Lower leg skin (tissue), 3 donors: Measurements from ENCODE around the gene EFEMP1.

ENCODE experiments used
- CTCF ChIP-seq, 3 donors: fragments of 450-650 bp; IDR thresholded peaks; one replicate each; pipeline ENCODE4 v1.5.1; 2016; ENCODE audit warnings: antibody characterized with exemption in 3 of 3, mild to moderate bottlenecking in 3 of 3, moderate library complexity in 2 of 3
- POLR2A ChIP-seq, 2 donors: fragments of 450-650 bp; IDR thresholded peaks; one replicate each; pipeline ENCODE4 v1.6.1; 2016 to 2017; ENCODE audit warnings: antibody characterized with exemption in 2 of 2, mild to moderate bottlenecking in 1 of 2, moderate library complexity in 1 of 2

GRCh38 chr2:55949613-55950012 lies 26.0 kb upstream of the EFEMP1 start:
- TF ChIP-seq CTCF (IDR thresholded peaks at IDR 0.05) (no peak), POLR2A (IDR thresholded peaks at IDR 0.05) (no peak)
